PC-9 (cell line): ENCODE measurements around the gene CMTR1. TPM values are rescaled to one million over a fixed set of nuclear protein-coding genes. Genes with fewer than 3 reads are reported as not detected.
A peak's percentile ranks its signal among the peaks of the same experiment; 100 is the strongest.

ENCODE experiments used
- BruUV-seq: library from RNA; stranded (reverse); fragments of 400-500 nt; replicated peaks from 2 replicates; lab custom pipeline; 2021; lab: Mats Ljungman, UMichigan
- CTCF ChIA-PET: fragments of 300-600 bp; sonication (Branson Sonifier 250); formaldehyde crosslinking; loops from one replicate; lab custom pipeline; 2022; ENCODE audit warnings: antibody characterized with exemption; lab: Charles Lee
- POLR2A ChIA-PET: fragments of 300-600 bp; sonication (Branson Sonifier 250); formaldehyde crosslinking; loops from one replicate; lab custom pipeline; 2022; ENCODE audit warnings: antibody characterized with exemption; ENCODE audit not compliant: unreplicated experiment; lab: Charles Lee
- DNase-seq, 2 experiments: peaks; one replicate each; pipeline versions ENCODE4 v3.0.0 to v3.0.0-alpha.2; 2015 to 2022; ENCODE audit warnings: mixed read lengths in 1 of 2
- H2AFZ ChIP-seq: fragments of 200-600 bp; sonication (generic); 2 replicates; pipeline ENCODE4 v1.8.1; 2017; ENCODE audit warnings: antibody characterized with exemption
- H3F3A ChIP-seq: fragments of 200-600 bp; sonication (generic); 2 replicates; pipeline ENCODE4 v1.8.1; 2017; ENCODE audit warnings: antibody characterized with exemption, mild to moderate bottlenecking, low read depth; ENCODE audit not compliant: insufficient read depth
- H3K27ac ChIP-seq: fragments of 200-600 bp; sonication (generic); 2 replicates; pipeline ENCODE4 v1.6.1; 2016; ENCODE audit warnings: mixed run types
- H3K27me3 ChIP-seq: fragments of 200-600 bp; sonication (generic); 2 replicates; pipeline ENCODE4 v1.6.1; 2016; ENCODE audit warnings: low read depth, mixed run types; ENCODE audit not compliant: insufficient read depth
- H3K36me3 ChIP-seq: fragments of 200-600 bp; sonication (generic); 2 replicates; pipeline ENCODE4 v1.6.1; 2016; ENCODE audit warnings: low read depth, mixed run types
- H3K4me1 ChIP-seq: fragments of 200-600 bp; sonication (generic); replicated peaks from 2 replicates; pipeline ENCODE4 v1.6.1; 2016; ENCODE audit warnings: mixed run types; ENCODE audit not compliant: insufficient read depth
- H3K4me2 ChIP-seq: fragments of 200-600 bp; sonication (generic); 2 replicates; pipeline ENCODE4 v1.6.1; 2017; ENCODE audit warnings: mixed run types
- H3K4me3 ChIP-seq: fragments of 200-600 bp; sonication (generic); 2 replicates; pipeline ENCODE4 v1.6.1; 2016; ENCODE audit warnings: mixed run types
- H3K79me2 ChIP-seq: fragments of 200-600 bp; sonication (generic); 2 replicates; pipeline ENCODE4 v1.6.1; 2017; ENCODE audit warnings: low read depth, mixed run types
- H3K9me2 ChIP-seq: fragments of 200-600 bp; sonication (generic); 2 replicates; pipeline ENCODE4 v1.8.1; 2017; ENCODE audit warnings: mild to moderate bottlenecking; ENCODE audit not compliant: insufficient read depth
- H3K9me3 ChIP-seq: fragments of 200-600 bp; sonication (generic); 2 replicates; pipeline ENCODE4 v1.8.1; 2016; ENCODE audit warnings: low read depth; ENCODE audit not compliant: insufficient read depth
- H4K20me1 ChIP-seq: fragments of 200-600 bp; sonication (generic); 2 replicates; pipeline ENCODE4 v1.8.1; 2017; ENCODE audit not compliant: insufficient read depth
- CTCF ChIP-seq: fragments of 200-600 bp; sonication (generic); conservative IDR thresholded peaks from 2 replicates; pipeline ENCODE4 v1.6.1; 2017; ENCODE audit warnings: mixed run types, antibody characterized with exemption, mild to moderate bottlenecking, moderate library complexity
- EZH2 ChIP-seq: fragments of 200-600 bp; sonication (generic); IDR thresholded peaks from 2 replicates; pipeline ENCODE4 v1.8.0; 2017; ENCODE audit warnings: antibody characterized with exemption, low read depth
- intact Hi-C: fragments of 100-400 bp; cut with micrococcal nuclease; formaldehyde crosslinking; loops from one replicate; pipeline ENCODE4 v1.10.0; 2022; ENCODE audit not compliant: unreplicated experiment
- total RNA-seq: library from RNA; stranded (reverse); gene quantifications from 2 replicates; pipeline ENCODE4 v1.2.3, GENCODE V29; 2021

The CMTR1 gene
- total RNA-seq, 1 experiment from 2014 or later: 28.3 TPM

GRCh38 chr6:37433657-37434271 is 743 bp downstream of the CMTR1 start:
- POLR2A ChIA-PET: interaction anchor here (0.5 to 0.7 kb wide), 2 partner anchors 385 to 799 kb away, joined by 3 to 5 read pairs; no protein-coding TSS in a partner anchor
- intact Hi-C loops: no loop called here

GRCh38 chr6:37435373-37435772 is 2.4 kb downstream of the CMTR1 start:
- 0 out of 2 replicates have a peak, but pooled peaks cover 5% of the 10 kb centered on the region for H4K20me1 ChIP-seq
- POLR2A ChIA-PET: no interaction called here
- H3K79me2 ChIP-seq: peaks cover 21% of the 10 kb centered on the region
- H3F3A ChIP-seq: no peaks in the 10 kb centered on the region
- CTCF ChIA-PET: no interaction called here
- H3K4me3 ChIP-seq: no peak overlapping the region
- no TSS peak for BruUV-seq
- TF ChIP-seq CTCF: no peak
- no peak for TF ChIP-seq EZH2
- H2AFZ ChIP-seq: no peak overlapping the region
- intact Hi-C loops: no loop called here
- no peak overlapping the region for H3K4me2 ChIP-seq
- H3K9me2 ChIP-seq: no peaks in the 10 kb centered on the region
- H3K9me3 ChIP-seq: no peaks in the 10 kb centered on the region
- H3K36me3 ChIP-seq: peaks cover 12% of the 10 kb centered on the region; the same call in 1 of the 2 replicates
- no peak overlapping the region for H3K27ac ChIP-seq
- H3K27me3 ChIP-seq: no peaks in the 10 kb centered on the region
- H3K4me1 ChIP-seq: peaks cover 14% of the 10 kb centered on the region
- no peak for DNase-seq

More at GRCh38 chr6:37433657-37434271, 743 bp downstream of the CMTR1 start:
- TF ChIP-seq EZH2 (no peak), CTCF (no peak)
- Histone ChIP-seq H3K4me3 (peak overlapping the region; percentile 87), H3K27ac (0 out of 2 replicates have a peak overlapping the region, but pooled peaks have one; percentile 13), H2AFZ (peak overlapping the region; percentile 97), H3F3A (no peaks in the 10 kb centered on the region), H3K4me1 (peaks cover 14% of the 10 kb centered on the region), H3K36me3 (peaks cover 12% of the 10 kb centered on the region; the same call in 1 of the 2 replicates), H3K9me3 (no peaks in the 10 kb centered on the region), H3K4me2 (peak overlapping the region; percentile 99), H3K27me3 (no peaks in the 10 kb centered on the region), H3K79me2 (peaks cover 21% of the 10 kb centered on the region), H4K20me1 (0 out of 2 replicates have a peak, but pooled peaks cover 3% of the 10 kb centered on the region), H3K9me2 (no peaks in the 10 kb centered on the region)
- BruUV-seq: TSS peak; percentile 57
- CTCF ChIA-PET: interaction anchor here (0.5 to 0.9 kb wide), 4 partner anchors 362 to 412 kb away, joined by 3 to 6 read pairs (median 3); no protein-coding TSS in a partner anchor
- DNase-seq: no peak

DNA sequence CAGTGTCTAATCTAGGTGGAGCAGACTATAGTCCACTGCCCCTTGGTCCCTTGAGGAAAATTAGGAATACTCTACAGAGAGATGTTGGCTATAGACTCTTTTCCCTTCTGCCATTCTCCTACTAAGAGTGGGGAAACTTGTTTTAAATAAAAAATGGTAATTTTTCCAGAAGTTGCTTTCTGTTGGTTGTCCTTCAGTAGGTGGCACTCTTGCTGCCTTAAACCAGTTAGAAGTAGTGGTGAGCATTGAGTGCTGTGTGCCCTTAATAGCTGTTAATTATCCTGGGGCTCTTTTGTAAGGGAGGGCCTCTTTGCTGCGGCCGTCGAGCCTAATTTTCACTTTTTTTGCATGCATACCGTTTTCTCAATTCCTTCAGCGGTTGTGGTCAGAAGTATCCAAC is 2.8 kb downstream of the CMTR1 start:
- no peaks in the 10 kb centered on the region for H3F3A ChIP-seq
- peaks cover 14% of the 10 kb centered on the region for H3K4me1 ChIP-seq
- intact Hi-C loops: no loop called here
- H3K4me2 ChIP-seq: no peak overlapping the region
- no TSS peak for BruUV-seq
- ChIA-PET POLR2A (no interaction called here), CTCF (no interaction called here)
- H3K79me2 ChIP-seq: peaks cover 21% of the 10 kb centered on the region
- H3K9me2 ChIP-seq: no peaks in the 10 kb centered on the region
- no peak for TF ChIP-seq EZH2
- TF ChIP-seq CTCF: no peak
- DNase-seq: no peak
- no peaks in the 10 kb centered on the region for H3K27me3 ChIP-seq
- H3K27ac ChIP-seq: no peak overlapping the region
- H4K20me1 ChIP-seq: 0 out of 2 replicates have a peak, but pooled peaks cover 5% of the 10 kb centered on the region
- H3K9me3 ChIP-seq: no peaks in the 10 kb centered on the region
- H3K36me3 ChIP-seq: peaks cover 12% of the 10 kb centered on the region; the same call in 1 of the 2 replicates
- no peak overlapping the region for H2AFZ ChIP-seq
- H3K4me3 ChIP-seq: no peak overlapping the region
